Smooth muscle cell (in vitro differentiated cells): ENCODE data around the gene SLC35F3. TPM values are rescaled to one million over a fixed set of nuclear protein-coding genes. Genes with fewer than 3 reads are reported as not detected.

ENCODE experiments used
- DNase-seq: peaks from one replicate; lab custom pipeline; 2025; ENCODE audit not compliant: unreplicated experiment; lab: John Stamatoyannopoulos, UW
- H2AFZ ChIP-seq: fragments of 200-600 bp; sonication (generic); 2 replicates; pipeline ENCODE4 v1.6.0; 2016; ENCODE audit warnings: antibody characterized with exemption, low read depth, mild to moderate bottlenecking
- H3F3A ChIP-seq: fragments of 200-600 bp; sonication (generic); 2 replicates; pipeline ENCODE4 v1.6.0; 2017; ENCODE audit warnings: antibody characterized with exemption, low read depth
- H3K27ac ChIP-seq: fragments of 200-600 bp; sonication (generic); 2 replicates; pipeline ENCODE4 v1.5.1; 2016; ENCODE audit warnings: low read depth, mild to moderate bottlenecking
- H3K27me3 ChIP-seq: fragments of 200-600 bp; sonication (generic); 2 replicates; pipeline ENCODE4 v1.6.1; 2016; ENCODE audit warnings: low read depth, mild to moderate bottlenecking
- H3K36me3 ChIP-seq: fragments of 200-600 bp; sonication (generic); 2 replicates; pipeline ENCODE4 v1.5.1; 2016; ENCODE audit warnings: low read depth
- H3K4me1 ChIP-seq: fragments of 200-600 bp; sonication (generic); 2 replicates; pipeline ENCODE4 v1.5.1; 2016; ENCODE audit warnings: low read depth
- H3K4me2 ChIP-seq: fragments of 200-600 bp; sonication (generic); 2 replicates; pipeline ENCODE4 v1.6.0; 2016; ENCODE audit warnings: mild to moderate bottlenecking
- H3K4me3 ChIP-seq: fragments of 200-600 bp; sonication (generic); 2 replicates; pipeline ENCODE4 v1.5.1; 2016; ENCODE audit warnings: mild to moderate bottlenecking
- H3K79me2 ChIP-seq: fragments of 200-600 bp; sonication (generic); 2 replicates; pipeline ENCODE4 v1.6.0; 2016; ENCODE audit warnings: low read depth, mild to moderate bottlenecking
- H3K9ac ChIP-seq: fragments of 200-600 bp; sonication (generic); 2 replicates; pipeline ENCODE4 v1.6.0; 2016; ENCODE audit warnings: low read depth
- H3K9me3 ChIP-seq: fragments of 200-600 bp; sonication (generic); replicated peaks from 2 replicates; pipeline ENCODE4 v1.5.1; 2016; ENCODE audit warnings: low read depth
- H4K20me1 ChIP-seq: fragments of 200-600 bp; sonication (generic); 2 replicates; pipeline ENCODE4 v1.6.0; 2016; ENCODE audit warnings: low read depth
- CTCF ChIP-seq: fragments of 200-600 bp; sonication (generic); IDR thresholded peaks from 2 replicates; pipeline ENCODE4 v1.5.1; 2017; ENCODE audit warnings: borderline replicate concordance, mild to moderate bottlenecking, antibody characterized with exemption; ENCODE audit not compliant: insufficient read depth, poor library complexity, severe bottlenecking
- WGBS: methylation state at CpG from one replicate; pipeline ENCODE4 v1.1.7; 2016; ENCODE audit warnings: low lambda C conversion rate; 5-methylcytosine and 5-hydroxymethylcytosine counted together
- polyA plus RNA-seq: library from polyadenylated mRNA; unstranded; fragments of >200 nt; fragmentation: Nextera tagmentation; extraction: Ambion mirVana; gene quantifications from 2 replicates; pipeline ENCODE4 v1.2.1, GENCODE V29; 2016
- total RNA-seq: library from RNA; depleted of rRNA; stranded (reverse); fragments of >200 nt; gene quantifications from 2 replicates; pipeline ENCODE4 v1.2.3, GENCODE V29; 2014

Gene SLC35F3
- total and polyA plus RNA-seq, 2 experiments from 2014 or later, result 0.31 to 0.66 TPM

GRCh38 chr1:234320069-234320468 lies 415.6 kb downstream of the SLC35F3 start:
- Histone ChIP-seq H3F3A (no peaks in the 10 kb centered on the region), H2AFZ (no peak overlapping the region), H3K9me3 (no peaks in the 10 kb centered on the region), H3K36me3 (no peaks in the 10 kb centered on the region), H3K27ac (no peak overlapping the region), H3K27me3 (peaks cover 38% of the 10 kb centered on the region), H3K4me2 (no peak overlapping the region), H3K4me3 (no peak overlapping the region), H4K20me1 (no peaks in the 10 kb centered on the region), H3K9ac (no peak overlapping the region), H3K4me1 (no peaks in the 10 kb centered on the region), H3K79me2 (no peaks in the 10 kb centered on the region)
- TF ChIP-seq CTCF, result no peak
- DNase-seq, result no peak
- WGBS, result 83% methylated on average over 4 of the region's 5 CpGs

GRCh38 chr1:234320549-234320948 lies 416.1 kb downstream of the SLC35F3 start:
- 88% methylated on average over 8 of the region's 8 CpGs for WGBS
- H3K4me3 ChIP-seq, result no peak overlapping the region

GRCh38 chr1:234321231-234321630 lies 416.8 kb downstream of the SLC35F3 start:
- Histone ChIP-seq H3K36me3 (no peaks in the 10 kb centered on the region), H3K4me3 (no peak overlapping the region), H2AFZ (no peak overlapping the region), H4K20me1 (no peaks in the 10 kb centered on the region), H3K4me1 (no peaks in the 10 kb centered on the region), H3F3A (no peaks in the 10 kb centered on the region), H3K9ac (no peak overlapping the region), H3K27ac (no peak overlapping the region), H3K27me3 (peaks cover 50% of the 10 kb centered on the region), H3K4me2 (no peak overlapping the region), H3K79me2 (no peaks in the 10 kb centered on the region), H3K9me3 (no peaks in the 10 kb centered on the region)
- DNase-seq, result no peak
- TF ChIP-seq CTCF, result no peak
- WGBS, result 87% methylated on average over 6 of the region's 6 CpGs

More at GRCh38 chr1:234320549-234320948, 416.1 kb downstream of the SLC35F3 start:
- Histone ChIP-seq H3K79me2 (no peaks in the 10 kb centered on the region), H3F3A (no peaks in the 10 kb centered on the region), H3K4me2 (no peak overlapping the region), H4K20me1 (no peaks in the 10 kb centered on the region), H3K27ac (no peak overlapping the region), H3K4me1 (no peaks in the 10 kb centered on the region), H3K9ac (no peak overlapping the region), H3K9me3 (no peaks in the 10 kb centered on the region), H3K36me3 (no peaks in the 10 kb centered on the region), H2AFZ (no peak overlapping the region), H3K27me3 (peaks cover 43% of the 10 kb centered on the region)
- DNase-seq, result no peak
- TF ChIP-seq CTCF, result no peak

- Histone ChIP-seq H3K36me3 (no peaks in the 10 kb centered on the region), H3K9ac (no peak overlapping the region), H2AFZ (no peak overlapping the region), H3K4me3 (no peak overlapping the region), H3K79me2 (no peaks in the 10 kb centered on the region), H3K27ac (no peak overlapping the region), H3K27me3 (peaks cover 51% of the 10 kb centered on the region), H4K20me1 (no peaks in the 10 kb centered on the region), H3K4me2 (no peak overlapping the region), H3K9me3 (no peaks in the 10 kb centered on the region), H3F3A (no peaks in the 10 kb centered on the region), H3K4me1 (no peaks in the 10 kb centered on the region)
- DNase-seq, result no peak
- no peak for TF ChIP-seq CTCF
- whole genome bisulfite sequencing, result 85% methylated on average over 3 of the region's 3 CpGs
Measured at GRCh38 chr1:234322097-234322496, 417.6 kb downstream of the SLC35F3 start.
